ENCODE results near the gene DNASE2.

Gene DNASE2

GRCh38 chr19:12867120-12868099 is 13.8 kb downstream of the DNASE2 start:
- Histone ChIP-seq H3K27me3 (replicated peaks) (no peaks in the 10 kb centered on the region), H3K36me3 (replicated peaks) (no peaks in the 10 kb centered on the region), H3K27ac (no peak overlapping the region), H3K4me3 (ENCODE audit: low read depth, low read length) (peak overlapping the region; percentile 46)
- in situ Hi-C loops (cut with HindIII; ENCODE audit: low pct_ligation_motif_present, low sequenced_read_pairs) = no loop called here
- peak; percentile 29 for DNase-seq
- no peak for TF ChIP-seq CTCF (IDR thresholded peaks at IDR 0.05; ENCODE audit: low read depth, low read length, missing control alignments)

- in situ Hi-C loops (cut with HindIII; ENCODE audit: low pct_ligation_motif_present, low sequenced_read_pairs) = no loop called here
- Histone ChIP-seq H3K27ac (no peak overlapping the region), H3K4me3 (ENCODE audit: low read depth, low read length) (no peak overlapping the region), H3K36me3 (replicated peaks) (no peaks in the 10 kb centered on the region), H3K27me3 (replicated peaks) (no peaks in the 10 kb centered on the region)
- no peak for DNase-seq
- TF ChIP-seq CTCF (IDR thresholded peaks at IDR 0.05; ENCODE audit: low read depth, low read length, missing control alignments) = no peak
These were observed 14.7 kb downstream of the DNASE2 start for GRCh38 chr19:12866416-12867119.

- DNase-seq = no peak
- no peaks in the 10 kb centered on the region for H3K36me3 ChIP-seq (replicated peaks)
- H3K27me3 ChIP-seq (replicated peaks) = no peaks in the 10 kb centered on the region
- no peak for TF ChIP-seq CTCF (IDR thresholded peaks at IDR 0.05; ENCODE audit: low read depth, low read length, missing control alignments)
- no peak overlapping the region for H3K27ac ChIP-seq
- in situ Hi-C loops (cut with HindIII; ENCODE audit: low pct_ligation_motif_present, low sequenced_read_pairs) = no loop called here
- no peak overlapping the region for H3K4me3 ChIP-seq (ENCODE audit: low read depth, low read length)
These were observed 15.4 kb downstream of the DNASE2 start for GRCh38 chr19:12865746-12866415.

- no peak overlapping the region for H3K4me3 ChIP-seq (ENCODE audit: low read depth, low read length)
- H3K27ac ChIP-seq = no peak overlapping the region
- H3K36me3 ChIP-seq (replicated peaks) = no peaks in the 10 kb centered on the region
- in situ Hi-C loops (cut with HindIII; ENCODE audit: low pct_ligation_motif_present, low sequenced_read_pairs) = no loop called here
- TF ChIP-seq CTCF (IDR thresholded peaks at IDR 0.05; ENCODE audit: low read depth, low read length, missing control alignments) = no peak
- no peak for DNase-seq
- H3K27me3 ChIP-seq (replicated peaks) = no peaks in the 10 kb centered on the region
These were observed 16.2 kb downstream of the DNASE2 start for GRCh38 chr19:12864721-12865715.

- no peaks in the 10 kb centered on the region for H3K36me3 ChIP-seq (replicated peaks)
- H3K27ac ChIP-seq = no peak overlapping the region
- no peaks in the 10 kb centered on the region for H3K27me3 ChIP-seq (replicated peaks)
- DNase-seq = no peak
- TF ChIP-seq CTCF (IDR thresholded peaks at IDR 0.05; ENCODE audit: low read depth, low read length, missing control alignments) = no peak
- no peak overlapping the region for H3K4me3 ChIP-seq (ENCODE audit: low read depth, low read length)
- in situ Hi-C loops (cut with HindIII; ENCODE audit: low pct_ligation_motif_present, low sequenced_read_pairs) = no loop called here
These were observed 17.1 kb downstream of the DNASE2 start for GRCh38 chr19:12864143-12864542.
